PC-3 (cell line): ENCODE data around the gene TAGLN2. TPM values are rescaled to one million over a fixed set of nuclear protein-coding genes. Genes with fewer than 3 reads are reported as not detected.

Source experiments
- ATAC-seq: fragments of 200-7000 bp; cut with Tn5 transposase; 2 replicates; pipeline ENCODE4 v1.9.1; 2020; ENCODE audit warnings: mild to moderate bottlenecking, moderate library complexity
- BruUV-seq: library from RNA; stranded (reverse); fragments of 400-500 nt; replicated peaks from 2 replicates; lab custom pipeline; 2021; lab: Mats Ljungman, UMichigan
- CTCF ChIA-PET: fragments of 300-600 bp; sonication (Branson Sonifier 250); formaldehyde crosslinking; loops from one replicate; lab custom pipeline; 2022; ENCODE audit warnings: antibody characterized with exemption; lab: Charles Lee
- POLR2A ChIA-PET: fragments of 300-600 bp; sonication (Branson Sonifier 250); formaldehyde crosslinking; loops from one replicate; lab custom pipeline; 2022; ENCODE audit warnings: antibody characterized with exemption; ENCODE audit not compliant: unreplicated experiment; lab: Charles Lee
- DNase-seq: peaks from one replicate; pipeline ENCODE4 v3.0.0-alpha.2; 2015
- H2AFZ ChIP-seq: fragments of 300-600 bp; sonication (generic); 2 replicates; pipeline ENCODE4 v1.6.0; 2016; ENCODE audit warnings: antibody characterized with exemption, low read length
- H3F3A ChIP-seq: fragments of 300-600 bp; sonication (generic); one replicate; pipeline ENCODE4 v1.6.0; 2017; ENCODE audit warnings: antibody characterized with exemption, low read length, control low read depth, mild to moderate bottlenecking; ENCODE audit not compliant: unreplicated experiment
- H3K27ac ChIP-seq: fragments of 300-600 bp; sonication (generic); 2 replicates; pipeline ENCODE4 v1.5.1; 2016; ENCODE audit warnings: mild to moderate bottlenecking, low read length
- H3K27me3 ChIP-seq: fragments of 300-600 bp; sonication (generic); 2 replicates; pipeline ENCODE4 v1.6.1; 2016; ENCODE audit warnings: low read length, mixed read lengths
- H3K36me3 ChIP-seq: fragments of 300-600 bp; sonication (generic); 2 replicates; pipeline ENCODE4 v1.6.1; 2016; ENCODE audit warnings: low read depth, mixed run types, low read length, mixed read lengths
- H3K4me1 ChIP-seq: fragments of 300-600 bp; sonication (generic); 2 replicates; pipeline ENCODE4 v1.5.1; 2016; ENCODE audit warnings: low read length; ENCODE audit not compliant: insufficient read depth
- H3K4me2 ChIP-seq: fragments of 300-600 bp; sonication (generic); 2 replicates; pipeline ENCODE4 v1.6.0; 2016; ENCODE audit warnings: low read length
- H3K4me3 ChIP-seq: fragments of 300-600 bp; sonication (generic); 2 replicates; pipeline ENCODE4 v1.5.1; 2016; ENCODE audit warnings: mild to moderate bottlenecking, low read length, mixed read lengths
- H3K79me2 ChIP-seq: fragments of 300-600 bp; sonication (generic); 2 replicates; pipeline ENCODE4 v1.6.1; 2017; ENCODE audit warnings: low read length, mixed read lengths
- H3K9ac ChIP-seq: fragments of 300-600 bp; sonication (generic); 2 replicates; pipeline ENCODE4 v1.6.0; 2016; ENCODE audit warnings: mild to moderate bottlenecking, low read length
- H3K9me2 ChIP-seq: fragments of 300-600 bp; sonication (generic); replicated peaks from 2 replicates; pipeline ENCODE4 v1.6.1; 2016; ENCODE audit warnings: mixed run types, low read length, mixed read lengths
- H3K9me3 ChIP-seq: fragments of 300-600 bp; sonication (generic); 2 replicates; pipeline ENCODE4 v1.6.1; 2016; ENCODE audit warnings: low read length, mixed read lengths
- H4K20me1 ChIP-seq: fragments of 300-600 bp; sonication (generic); 2 replicates; pipeline ENCODE4 v1.6.1; 2016; ENCODE audit warnings: low read length, mixed read lengths
- CTCF ChIP-seq: fragments of 300-600 bp; sonication (generic); conservative IDR thresholded peaks from 2 replicates; pipeline ENCODE4 v1.5.1; 2017; ENCODE audit warnings: antibody characterized with exemption, low read depth, mild to moderate bottlenecking, low read length
- EZH2 ChIP-seq: fragments of 300-600 bp; sonication (generic); IDR thresholded peaks from one replicate; pipeline ENCODE4 v1.6.1; 2017; ENCODE audit warnings: antibody characterized with exemption, mild to moderate bottlenecking, low read length; ENCODE audit not compliant: unreplicated experiment
- EZH2phosphoT487 ChIP-seq: fragments of 300-600 bp; sonication (generic); IDR thresholded peaks from 2 replicates; pipeline ENCODE4 v1.6.1; 2018; ENCODE audit warnings: mild to moderate bottlenecking, antibody characterized with exemption, low read length, borderline replicate concordance
- intact Hi-C: fragments of 100-400 bp; cut with micrococcal nuclease; formaldehyde crosslinking; loops from 2 replicates; pipeline ENCODE4 v1.9.0; 2023
- total RNA-seq: library from RNA; depleted of rRNA; stranded (reverse); fragments of >200 nt; gene quantifications from 2 replicates; pipeline ENCODE4 v1.2.3, GENCODE V29; 2014

The TAGLN2 gene
- total RNA-seq, 1 experiment from 2014 or later, result 1,584 TPM

- Histone ChIP-seq H3K9me2 (no peaks in the 10 kb centered on the region), H3K27me3 (no peaks in the 10 kb centered on the region), H3K79me2 (no peaks in the 10 kb centered on the region), H3K4me3 (no peak overlapping the region), H2AFZ (no peak overlapping the region), H3K27ac (no peak overlapping the region), H3K9me3 (no peaks in the 10 kb centered on the region), H3K4me2 (no peak overlapping the region), H4K20me1 (no peaks in the 10 kb centered on the region), H3K9ac (no peak overlapping the region), H3K4me1 (peaks cover 19% of the 10 kb centered on the region), H3K36me3 (no peaks in the 10 kb centered on the region), H3F3A (no peaks in the 10 kb centered on the region)
- ChIA-PET CTCF (no interaction called here), POLR2A (interaction anchor here (0.6 kb wide), 1 partner anchor 11 kb away, joined by 3 read pairs; no protein-coding TSS in a partner anchor)
- no TSS peak for BruUV-seq
- intact Hi-C loops, result loop anchor here (2.0 kb wide), 1 partner anchor 29 kb away; the partner anchor contains the start of gene TAGLN2
- DNase-seq, result no peak
- no peak for TF ChIP-seq EZH2
- TF ChIP-seq EZH2phosphoT487, result no peak
- TF ChIP-seq CTCF, result no peak
- ATAC-seq, result no peak
Observed at GRCh38 chr1:159895836-159896545, 29.3 kb downstream of the TAGLN2 start.

DNA sequence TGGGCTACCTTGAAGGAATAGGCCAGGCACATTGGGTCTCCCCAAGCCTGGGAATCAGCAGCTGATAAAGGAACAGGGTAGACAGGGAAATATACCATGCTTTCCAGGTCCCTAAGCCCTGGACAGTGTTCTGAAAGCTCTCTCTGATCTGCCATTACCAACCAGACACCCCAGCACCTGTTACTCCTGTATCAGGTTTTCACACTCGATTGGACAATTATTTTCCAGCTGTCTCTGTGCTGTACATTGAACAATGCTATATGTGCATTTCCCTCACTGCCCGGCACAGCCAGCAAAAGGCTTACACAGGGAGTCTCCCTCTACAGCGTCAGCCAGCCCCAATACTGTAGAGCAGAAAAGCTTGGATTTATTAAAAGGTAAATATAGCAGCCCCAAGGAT, 30.0 kb downstream of the TAGLN2 start:
- DNase-seq, result no peak
- Histone ChIP-seq H3K36me3 (no peaks in the 10 kb centered on the region), H4K20me1 (no peaks in the 10 kb centered on the region), H3K9me2 (no peaks in the 10 kb centered on the region), H3K4me1 (peaks cover 18% of the 10 kb centered on the region), H3K9me3 (no peaks in the 10 kb centered on the region), H3K4me3 (no peak overlapping the region), H2AFZ (no peak overlapping the region), H3K4me2 (no peak overlapping the region), H3K27ac (no peak overlapping the region), H3K27me3 (no peaks in the 10 kb centered on the region), H3K79me2 (no peaks in the 10 kb centered on the region), H3F3A (no peaks in the 10 kb centered on the region), H3K9ac (no peak overlapping the region)
- ChIA-PET CTCF (interaction anchor here (6.0 kb wide), 1 partner anchor 111 kb away, joined by 144 read pairs; no protein-coding TSS in a partner anchor), POLR2A (no interaction called here)
- ATAC-seq, result no peak
- BruUV-seq, result no TSS peak
- intact Hi-C loops, result no loop called here
- TF ChIP-seq EZH2 (no peak), CTCF (no peak), EZH2phosphoT487 (no peak)

DNA sequence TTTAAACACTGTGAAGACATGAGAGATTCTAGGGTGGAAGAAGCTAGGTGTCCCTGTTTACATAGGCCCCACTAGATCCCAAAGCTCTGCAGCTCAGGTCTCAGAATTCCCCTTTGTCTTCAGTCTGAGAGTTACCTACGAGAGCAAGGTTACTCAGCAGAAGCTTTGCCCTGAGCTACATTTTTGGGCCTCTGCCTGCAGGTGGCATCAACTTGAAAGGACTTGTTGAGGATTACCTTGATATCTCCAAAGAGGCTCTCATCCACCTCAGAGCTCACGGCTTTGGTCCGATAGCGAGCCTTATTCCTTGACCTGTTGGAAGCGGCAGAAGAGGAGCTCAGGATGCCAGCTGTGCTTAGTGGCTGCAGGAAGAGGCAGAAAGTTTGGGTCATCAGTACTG, 32.4 kb downstream of the TAGLN2 start:
- intact Hi-C loops, result loop anchor here (1.0 to 5.0 kb wide), 4 partner anchors 44 to 681 kb away; partner anchors contain the start of gene IGSF9

More for the DNA sequence above, 32.4 kb downstream of the TAGLN2 start:
- BruUV-seq, result no TSS peak
- no peak overlapping the region for H3K9ac ChIP-seq
- H3K9me3 ChIP-seq, result no peaks in the 10 kb centered on the region
- no peaks in the 10 kb centered on the region for H3F3A ChIP-seq
- H2AFZ ChIP-seq, result no peak overlapping the region
- no peak overlapping the region for H3K4me2 ChIP-seq
- H4K20me1 ChIP-seq, result no peaks in the 10 kb centered on the region
- POLR2A ChIA-PET, result interaction anchor here (0.6 to 2.2 kb wide), 4 partner anchors 20 to 32 kb away, joined by 3 to 10 read pairs (median 5); partner anchors contain the start of gene TAGLN2
- CTCF ChIA-PET, result interaction anchor here (0.8 to 6.0 kb wide), 14 partner anchors 21 to 731 kb away, joined by 3 to 144 read pairs (median 4); partner anchors contain the start of genes IGSF9 and TAGLN2
- H3K79me2 ChIP-seq, result no peaks in the 10 kb centered on the region
- no peak overlapping the region for H3K4me3 ChIP-seq
- no peak for ATAC-seq
- peaks cover 27% of the 10 kb centered on the region for H3K4me1 ChIP-seq
- H3K27ac ChIP-seq, result no peak overlapping the region
- peak; percentile 75 for TF ChIP-seq CTCF
- no peak for TF ChIP-seq EZH2
- no peak for TF ChIP-seq EZH2phosphoT487
- DNase-seq, result peak; percentile 74
- H3K9me2 ChIP-seq, result no peaks in the 10 kb centered on the region
- no peaks in the 10 kb centered on the region for H3K36me3 ChIP-seq
- no peaks in the 10 kb centered on the region for H3K27me3 ChIP-seq
